Nephron (organoid): Measurements from ENCODE around the gene CNNM3.

Experiments used
- H3K27ac Mint-ChIP-seq, 3 experiments: 2 replicates each; pipeline ENCODE4 v1.8.0; 2020; ENCODE audit warnings: mixed read lengths in 3 of 3, mild to moderate bottlenecking in 2 of 3, moderate library complexity in 1 of 3
- H3K27me3 Mint-ChIP-seq: 2 replicates; pipeline ENCODE4 v1.8.0; 2021; ENCODE audit warnings: low read depth, mild to moderate bottlenecking, moderate library complexity, mixed read lengths
- H3K36me3 Mint-ChIP-seq: 2 replicates; pipeline ENCODE4 v1.8.0; 2020; ENCODE audit warnings: low read depth, mixed read lengths
- H3K4me1 Mint-ChIP-seq: 2 replicates; pipeline ENCODE4 v1.8.0; 2020; ENCODE audit warnings: mixed read lengths
- H3K4me3 Mint-ChIP-seq, 3 experiments: 2 replicates each; pipeline ENCODE4 v1.8.0; 2020; ENCODE audit warnings: mild to moderate bottlenecking in 3 of 3, mixed read lengths in 3 of 3, moderate library complexity in 2 of 3
- H3K9me3 Mint-ChIP-seq: 2 replicates; pipeline ENCODE4 v1.8.0; 2020; ENCODE audit warnings: mixed read lengths
- TF ChIP-seq, protein P1 (sequence below), 3 experiments: fragments of 200-600 bp; sonication (generic); IDR thresholded peaks; one replicate each; pipeline ENCODE4 v1.5.0; 2021; ENCODE audit warnings: antibody characterized with exemption in 3 of 3; ENCODE audit not compliant: unreplicated experiment in 3 of 3

CNNM3 gene

DNA sequence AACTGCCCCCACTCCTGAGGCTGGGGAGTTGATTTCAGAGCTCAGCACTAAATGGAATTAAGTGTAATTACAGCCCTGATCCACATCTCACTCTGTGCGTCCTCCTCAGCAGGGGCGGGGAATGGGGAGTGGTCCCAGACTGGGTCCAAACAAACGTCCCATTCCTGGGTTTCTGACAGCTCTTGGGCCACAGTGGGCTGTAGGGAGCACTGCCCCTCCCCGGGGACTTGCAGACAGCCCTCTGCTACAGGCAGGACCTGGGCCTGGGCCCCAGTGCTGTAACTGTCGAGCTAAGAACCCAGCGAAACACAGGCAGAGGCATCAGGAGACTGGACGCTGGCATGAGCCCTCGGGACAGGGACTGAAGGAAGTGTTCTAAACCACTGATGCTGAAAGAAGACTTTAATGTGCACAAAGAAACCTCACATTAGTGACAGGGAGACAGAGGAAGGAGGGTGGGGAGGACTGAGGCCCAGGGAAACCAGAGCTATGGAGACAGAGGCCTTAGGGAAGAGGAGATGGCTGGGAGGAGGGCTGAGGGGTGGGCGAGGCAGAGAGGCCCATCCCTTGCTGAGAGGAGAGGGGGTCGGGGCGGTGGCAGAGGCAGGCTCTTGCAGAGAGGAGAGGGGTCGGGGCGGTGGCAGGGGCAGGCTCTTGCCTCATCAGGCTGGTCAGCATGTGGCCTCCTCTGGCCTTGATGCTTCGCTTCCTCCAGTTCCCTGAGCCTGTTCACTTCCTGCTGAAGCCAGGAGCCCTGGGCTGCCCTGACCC, 59.6 kb downstream of the CNNM3 start:
- peaks cover 4% of the 10 kb centered on the region for H3K27me3 Mint-ChIP-seq
- peak overlapping the region; percentile 79 to 94 (median 80) for H3K27ac Mint-ChIP-seq
- no peaks in the 10 kb centered on the region for H3K36me3 Mint-ChIP-seq
- H3K4me3 Mint-ChIP-seq = peak overlapping the region in 2 of 3 experiments; percentile 26 to 68
- H3K4me1 Mint-ChIP-seq = peaks cover 56% of the 10 kb centered on the region
- no peaks in the 10 kb centered on the region for H3K9me3 Mint-ChIP-seq
- TF ChIP-seq, protein P1, sequence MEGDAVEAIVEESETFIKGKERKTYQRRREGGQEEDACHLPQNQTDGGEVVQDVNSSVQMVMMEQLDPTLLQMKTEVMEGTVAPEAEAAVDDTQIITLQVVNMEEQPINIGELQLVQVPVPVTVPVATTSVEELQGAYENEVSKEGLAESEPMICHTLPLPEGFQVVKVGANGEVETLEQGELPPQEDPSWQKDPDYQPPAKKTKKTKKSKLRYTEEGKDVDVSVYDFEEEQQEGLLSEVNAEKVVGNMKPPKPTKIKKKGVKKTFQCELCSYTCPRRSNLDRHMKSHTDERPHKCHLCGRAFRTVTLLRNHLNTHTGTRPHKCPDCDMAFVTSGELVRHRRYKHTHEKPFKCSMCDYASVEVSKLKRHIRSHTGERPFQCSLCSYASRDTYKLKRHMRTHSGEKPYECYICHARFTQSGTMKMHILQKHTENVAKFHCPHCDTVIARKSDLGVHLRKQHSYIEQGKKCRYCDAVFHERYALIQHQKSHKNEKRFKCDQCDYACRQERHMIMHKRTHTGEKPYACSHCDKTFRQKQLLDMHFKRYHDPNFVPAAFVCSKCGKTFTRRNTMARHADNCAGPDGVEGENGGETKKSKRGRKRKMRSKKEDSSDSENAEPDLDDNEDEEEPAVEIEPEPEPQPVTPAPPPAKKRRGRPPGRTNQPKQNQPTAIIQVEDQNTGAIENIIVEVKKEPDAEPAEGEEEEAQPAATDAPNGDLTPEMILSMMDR (IDR thresholded peaks at IDR 0.05; ENCODE audit: unreplicated experiment in 3 of 3) = peak in 2 of 3 experiments; percentile 15 to 26

DNA sequence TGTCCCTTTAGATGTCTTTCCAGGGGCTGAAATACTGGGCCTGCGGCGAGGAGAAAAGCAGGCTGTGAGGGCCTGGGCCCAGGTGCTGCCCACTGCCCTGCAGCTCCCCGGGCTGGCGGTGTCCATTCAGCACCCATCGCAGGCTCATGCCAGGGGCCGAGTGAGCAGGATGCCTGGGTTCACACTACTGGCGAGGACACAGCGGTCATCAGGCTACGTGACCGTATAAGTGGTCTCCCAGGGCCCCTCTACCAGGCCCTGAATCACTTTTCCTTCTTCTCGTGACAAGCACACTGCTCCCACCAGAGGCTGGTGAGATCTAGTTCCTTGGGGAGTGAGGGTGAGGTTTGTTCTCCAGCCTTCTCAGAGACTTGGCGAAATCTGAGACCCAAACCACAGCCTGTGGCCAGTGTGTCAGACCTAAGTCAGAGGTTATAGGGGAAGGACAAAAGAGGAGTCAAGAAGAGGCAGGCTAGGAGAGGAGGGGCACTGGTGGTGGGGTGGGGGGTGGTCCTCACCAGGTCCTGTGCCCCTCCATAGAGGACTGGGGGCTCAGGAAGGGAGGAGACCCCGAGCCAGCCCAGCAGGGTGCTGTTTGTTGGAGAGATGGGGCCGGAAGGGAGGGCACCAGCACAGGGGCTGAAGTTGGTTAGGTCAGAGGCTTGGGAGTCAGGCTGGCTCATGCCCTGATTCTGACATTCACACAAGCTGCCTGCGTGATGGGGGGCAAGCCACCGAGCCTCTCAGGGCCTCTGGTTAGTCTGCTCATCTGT, 60.4 kb downstream of the CNNM3 start:
- H3K4me1 Mint-ChIP-seq = peaks cover 54% of the 10 kb centered on the region
- peaks cover 4% of the 10 kb centered on the region for H3K27me3 Mint-ChIP-seq
- TF ChIP-seq, protein P1 (IDR thresholded peaks at IDR 0.05; ENCODE audit: unreplicated experiment in 3 of 3) = no peak
- no peaks in the 10 kb centered on the region for H3K36me3 Mint-ChIP-seq
- H3K4me3 Mint-ChIP-seq = no peak overlapping the region
- H3K9me3 Mint-ChIP-seq = no peaks in the 10 kb centered on the region
- peak overlapping the region; percentile 79 to 94 (median 80) for H3K27ac Mint-ChIP-seq

DNA sequence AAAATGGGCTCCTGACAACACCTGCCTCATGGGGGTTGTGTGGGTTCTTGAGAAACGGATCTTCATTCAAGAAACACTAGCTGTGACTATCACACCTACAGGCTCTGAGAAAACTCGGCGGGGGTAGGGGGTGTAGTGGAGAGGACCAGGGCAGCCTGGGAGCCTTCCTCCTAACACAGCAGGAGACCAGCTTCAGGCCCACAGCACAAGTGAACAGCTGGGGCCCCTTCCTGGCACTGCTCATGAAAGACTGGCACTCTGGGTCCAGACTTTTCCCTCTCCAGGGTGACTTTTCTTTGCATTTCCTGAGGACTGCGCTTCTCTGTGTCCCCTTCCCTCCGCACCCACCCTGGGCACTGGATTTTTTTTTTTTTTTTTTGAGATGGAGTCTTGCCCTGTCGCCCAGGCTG, 61.0 kb downstream of the CNNM3 start:
- no peaks in the 10 kb centered on the region for H3K9me3 Mint-ChIP-seq
- TF ChIP-seq, protein P1 (IDR thresholded peaks at IDR 0.05; ENCODE audit: unreplicated experiment in 3 of 3) = no peak
- H3K4me1 Mint-ChIP-seq = peaks cover 60% of the 10 kb centered on the region
- H3K27ac Mint-ChIP-seq = peak overlapping the region in 1 of 3 experiments; percentile 94
- H3K36me3 Mint-ChIP-seq = no peaks in the 10 kb centered on the region
- H3K27me3 Mint-ChIP-seq = peaks cover 4% of the 10 kb centered on the region
- H3K4me3 Mint-ChIP-seq = no peak overlapping the region

DNA sequence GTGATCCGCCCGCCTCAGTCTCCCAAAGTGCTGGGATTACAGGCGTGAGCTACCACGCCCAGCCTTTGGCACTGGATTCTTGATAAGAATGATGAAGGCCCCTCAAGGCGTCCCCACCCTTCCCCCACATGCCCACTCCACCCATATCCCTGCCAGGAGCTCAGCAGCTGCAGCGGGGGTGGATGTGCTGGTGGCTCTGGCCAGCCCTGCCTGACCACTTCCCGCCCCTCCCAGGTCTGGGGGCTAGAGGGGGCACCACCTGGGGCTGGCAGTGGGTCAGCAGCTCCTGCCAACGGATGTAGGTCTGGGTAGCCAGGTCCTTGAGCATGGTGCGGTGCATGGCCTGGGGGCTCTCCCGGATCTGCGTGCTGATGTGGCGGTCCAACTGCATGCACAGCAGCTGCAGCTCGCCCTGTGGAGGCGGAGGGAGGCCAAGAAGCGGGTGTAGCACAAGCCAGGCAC, 61.6 kb downstream of the CNNM3 start:
- peaks cover 65% of the 10 kb centered on the region for H3K4me1 Mint-ChIP-seq

DNA sequence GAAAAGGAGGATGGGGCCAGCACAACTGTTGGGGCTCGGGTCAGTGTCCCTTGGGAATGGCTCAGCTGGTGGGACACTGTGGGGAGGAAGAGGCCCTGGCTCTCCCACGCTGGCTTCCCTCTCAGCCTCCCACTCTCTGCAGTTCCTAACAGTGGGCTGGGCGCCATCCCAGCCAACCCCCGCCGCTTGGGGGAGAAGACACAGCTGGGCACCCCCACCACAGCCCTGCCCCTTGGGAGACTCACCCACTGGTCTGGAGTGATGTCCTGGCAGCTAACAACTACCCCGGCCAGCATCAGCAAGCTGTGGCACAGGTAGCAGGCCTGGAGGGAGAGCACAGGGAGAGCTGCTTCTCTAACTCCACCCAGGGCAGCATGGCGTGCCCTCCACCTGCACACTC, 62.1 kb downstream of the CNNM3 start:
- TF ChIP-seq, protein P1 (IDR thresholded peaks at IDR 0.05; ENCODE audit: unreplicated experiment in 3 of 3) = no peak
- Mint-ChIP-seq H3K9me3 (no peaks in the 10 kb centered on the region), H3K4me1 (peaks cover 61% of the 10 kb centered on the region), H3K36me3 (no peaks in the 10 kb centered on the region), H3K4me3 (no peak overlapping the region), H3K27ac (peak overlapping the region; percentile 27 to 85 (median 70)), H3K27me3 (no peaks in the 10 kb centered on the region)

More for the DNA sequence above, 61.6 kb downstream of the CNNM3 start:
- no peaks in the 10 kb centered on the region for H3K36me3 Mint-ChIP-seq
- TF ChIP-seq, protein P1 (IDR thresholded peaks at IDR 0.05; ENCODE audit: unreplicated experiment in 3 of 3) = no peak
- no peaks in the 10 kb centered on the region for H3K9me3 Mint-ChIP-seq
- H3K4me3 Mint-ChIP-seq = no peak overlapping the region
- no peaks in the 10 kb centered on the region for H3K27me3 Mint-ChIP-seq
- H3K27ac Mint-ChIP-seq = peak overlapping the region in 2 of 3 experiments; percentile 70 to 85
